Lower leg skin (tissue), 3 donors: Measurements from ENCODE around the gene THAP9.

Source experiments
- POLR2A ChIP-seq, 2 donors: fragments of 450-650 bp; IDR thresholded peaks; one replicate each; pipeline ENCODE4 v1.6.1; 2016 to 2017; ENCODE audit warnings: antibody characterized with exemption in 2 of 2, mild to moderate bottlenecking in 1 of 2, moderate library complexity in 1 of 2
- TF ChIP-seq, protein P1 (sequence below), 3 donors: fragments of 450-650 bp; IDR thresholded peaks; one replicate each; pipeline ENCODE4 v1.5.1; 2016; ENCODE audit warnings: antibody characterized with exemption in 3 of 3, mild to moderate bottlenecking in 3 of 3, moderate library complexity in 2 of 3

DNA sequence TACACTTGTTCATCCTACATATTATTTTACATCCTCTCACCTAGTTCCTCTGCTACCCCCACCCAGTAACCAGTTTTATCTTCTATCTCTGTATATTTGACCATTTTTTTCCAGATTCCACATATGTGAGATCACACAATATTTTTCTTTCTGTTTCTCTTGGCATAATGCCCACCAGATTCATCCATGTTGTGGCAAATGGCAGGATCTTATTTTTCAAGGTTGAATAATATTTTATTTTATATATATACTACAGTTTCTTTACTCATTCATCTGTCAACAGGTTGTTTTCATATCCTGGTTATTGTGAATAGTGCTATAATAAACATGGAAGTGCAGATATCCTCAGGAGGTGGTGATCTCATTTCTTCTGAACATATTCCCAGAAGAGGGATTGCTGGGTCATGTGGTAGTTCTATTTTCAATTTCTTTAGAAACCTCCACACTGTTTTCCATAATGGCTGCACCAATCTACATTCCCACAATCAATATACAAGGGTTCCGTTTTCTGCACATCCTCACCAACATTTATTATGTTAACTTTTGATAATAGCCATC, 48.2 kb downstream of the THAP9 start:
- TF ChIP-seq, protein P1, sequence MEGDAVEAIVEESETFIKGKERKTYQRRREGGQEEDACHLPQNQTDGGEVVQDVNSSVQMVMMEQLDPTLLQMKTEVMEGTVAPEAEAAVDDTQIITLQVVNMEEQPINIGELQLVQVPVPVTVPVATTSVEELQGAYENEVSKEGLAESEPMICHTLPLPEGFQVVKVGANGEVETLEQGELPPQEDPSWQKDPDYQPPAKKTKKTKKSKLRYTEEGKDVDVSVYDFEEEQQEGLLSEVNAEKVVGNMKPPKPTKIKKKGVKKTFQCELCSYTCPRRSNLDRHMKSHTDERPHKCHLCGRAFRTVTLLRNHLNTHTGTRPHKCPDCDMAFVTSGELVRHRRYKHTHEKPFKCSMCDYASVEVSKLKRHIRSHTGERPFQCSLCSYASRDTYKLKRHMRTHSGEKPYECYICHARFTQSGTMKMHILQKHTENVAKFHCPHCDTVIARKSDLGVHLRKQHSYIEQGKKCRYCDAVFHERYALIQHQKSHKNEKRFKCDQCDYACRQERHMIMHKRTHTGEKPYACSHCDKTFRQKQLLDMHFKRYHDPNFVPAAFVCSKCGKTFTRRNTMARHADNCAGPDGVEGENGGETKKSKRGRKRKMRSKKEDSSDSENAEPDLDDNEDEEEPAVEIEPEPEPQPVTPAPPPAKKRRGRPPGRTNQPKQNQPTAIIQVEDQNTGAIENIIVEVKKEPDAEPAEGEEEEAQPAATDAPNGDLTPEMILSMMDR (IDR thresholded peaks at IDR 0.05) = no peak
- no peak for TF ChIP-seq POLR2A (IDR thresholded peaks at IDR 0.05)
